ENCODE measurements around the gene DGCR2. TPM values are rescaled to one million over a fixed set of nuclear protein-coding genes. Genes with fewer than 3 reads are reported as not detected.

DGCR2 gene
- total and polyA plus RNA-seq, 2 experiments from 2014 or later = 18.5 to 83.0 TPM

DNA sequence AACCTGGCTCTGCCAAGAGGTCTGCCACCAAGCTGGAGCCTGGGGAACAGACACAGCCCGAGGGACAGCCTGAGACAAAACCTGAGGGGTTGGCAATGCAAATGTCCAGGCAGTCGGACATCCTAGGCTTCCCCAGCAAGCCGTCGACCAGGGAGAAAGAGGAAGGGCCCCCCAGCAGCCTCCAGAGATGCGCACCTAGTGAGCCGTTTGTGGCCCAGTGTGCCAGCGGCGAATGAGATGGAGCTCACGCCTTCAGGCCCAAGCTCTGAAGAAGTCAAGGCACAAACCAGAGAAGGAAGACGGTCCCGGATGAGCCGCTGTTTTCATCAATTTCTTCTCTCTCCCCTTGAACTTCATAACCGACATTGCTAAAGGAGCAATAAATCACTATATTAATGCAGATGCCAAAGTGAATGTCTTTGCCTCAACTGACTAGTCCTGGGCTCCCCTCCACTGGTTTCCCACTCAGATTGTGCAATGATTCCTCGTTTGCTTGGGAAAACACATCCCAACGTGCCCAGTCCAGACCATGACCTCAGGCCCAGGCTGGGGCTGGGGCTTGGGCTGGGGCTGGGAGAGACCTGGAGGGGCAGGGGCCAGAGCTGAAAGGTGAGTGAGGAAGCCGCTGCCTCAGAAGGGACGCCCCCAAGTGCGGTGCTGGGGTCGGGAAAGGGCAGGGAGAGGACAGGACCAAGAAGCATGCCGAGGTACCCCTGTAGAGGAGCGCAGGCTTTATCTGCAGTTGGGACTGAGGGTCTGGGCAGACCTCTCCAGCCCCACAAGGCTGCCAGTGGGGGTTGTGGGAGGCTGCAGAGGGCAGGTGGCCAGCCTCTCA, 3.5 kb upstream of the DGCR2 start:
- no peaks in the 10 kb centered on the region for H3K9me3 Mint-ChIP-seq
- Histone ChIP-seq H3K4me2 (no peak overlapping the region), H3K27me3 (ENCODE audit: insufficient read depth) (no peaks in the 10 kb centered on the region), H4K20me1 (replicated peaks; ENCODE audit: insufficient read depth) (peaks cover 9% of the 10 kb centered on the region), H3K9me2 (ENCODE audit: insufficient read depth) (no peaks in the 10 kb centered on the region), H3F3A (replicated peaks; ENCODE audit: low read depth) (peaks cover 4% of the 10 kb centered on the region; the same call in 1 of the 2 replicates), H3K79me2 (replicated peaks; ENCODE audit: insufficient read depth) (peaks cover 11% of the 10 kb centered on the region), H3K4me1 (ENCODE audit: insufficient read depth) (peaks cover 14% of the 10 kb centered on the region), H3K36me3 (ENCODE audit: insufficient read depth) (no peaks in the 10 kb centered on the region), H3K4me3 (no peak overlapping the region), H2AFZ (no peak overlapping the region), H3K27ac (ENCODE audit: low read depth) (no peak overlapping the region)
- no peak overlapping the region for H3K4me3 Mint-ChIP-seq
- no peaks in the 10 kb centered on the region; the same call in 2 of the 3 replicates for H3K36me3 Mint-ChIP-seq (ENCODE audit: low read depth)
- H3K4me1 Mint-ChIP-seq = peaks cover 19% of the 10 kb centered on the region
- TF ChIP-seq CREB1 (CRISPR knock-in tag; IDR thresholded peaks at IDR 0.05; ENCODE audit: low read depth) (no peak), JUNB (IDR thresholded peaks at IDR 0.05; ENCODE audit: unreplicated experiment) (no peak), ZNF331 (CRISPR knock-in tag; IDR thresholded peaks at IDR 0.05; ENCODE audit: low read depth) (no peak), NANOG (IDR thresholded peaks at IDR 0.05; ENCODE audit: borderline replicate concordance) (no peak), EZH2 (IDR thresholded peaks at IDR 0.05; ENCODE audit: low read depth, unreplicated experiment) (no peak), STAT1 (IDR thresholded peaks at IDR 0.05; ENCODE audit: unreplicated experiment) (no peak), EZH2phosphoT487 (IDR thresholded peaks at IDR 0.05; ENCODE audit: unreplicated experiment) (no peak), POLR2AphosphoS5 (IDR thresholded peaks at IDR 0.05; ENCODE audit: low read depth) (no peak), ZNF114 (CRISPR knock-in tag; IDR thresholded peaks at IDR 0.05) (no peak)
- TF ChIP-seq, protein P1, sequence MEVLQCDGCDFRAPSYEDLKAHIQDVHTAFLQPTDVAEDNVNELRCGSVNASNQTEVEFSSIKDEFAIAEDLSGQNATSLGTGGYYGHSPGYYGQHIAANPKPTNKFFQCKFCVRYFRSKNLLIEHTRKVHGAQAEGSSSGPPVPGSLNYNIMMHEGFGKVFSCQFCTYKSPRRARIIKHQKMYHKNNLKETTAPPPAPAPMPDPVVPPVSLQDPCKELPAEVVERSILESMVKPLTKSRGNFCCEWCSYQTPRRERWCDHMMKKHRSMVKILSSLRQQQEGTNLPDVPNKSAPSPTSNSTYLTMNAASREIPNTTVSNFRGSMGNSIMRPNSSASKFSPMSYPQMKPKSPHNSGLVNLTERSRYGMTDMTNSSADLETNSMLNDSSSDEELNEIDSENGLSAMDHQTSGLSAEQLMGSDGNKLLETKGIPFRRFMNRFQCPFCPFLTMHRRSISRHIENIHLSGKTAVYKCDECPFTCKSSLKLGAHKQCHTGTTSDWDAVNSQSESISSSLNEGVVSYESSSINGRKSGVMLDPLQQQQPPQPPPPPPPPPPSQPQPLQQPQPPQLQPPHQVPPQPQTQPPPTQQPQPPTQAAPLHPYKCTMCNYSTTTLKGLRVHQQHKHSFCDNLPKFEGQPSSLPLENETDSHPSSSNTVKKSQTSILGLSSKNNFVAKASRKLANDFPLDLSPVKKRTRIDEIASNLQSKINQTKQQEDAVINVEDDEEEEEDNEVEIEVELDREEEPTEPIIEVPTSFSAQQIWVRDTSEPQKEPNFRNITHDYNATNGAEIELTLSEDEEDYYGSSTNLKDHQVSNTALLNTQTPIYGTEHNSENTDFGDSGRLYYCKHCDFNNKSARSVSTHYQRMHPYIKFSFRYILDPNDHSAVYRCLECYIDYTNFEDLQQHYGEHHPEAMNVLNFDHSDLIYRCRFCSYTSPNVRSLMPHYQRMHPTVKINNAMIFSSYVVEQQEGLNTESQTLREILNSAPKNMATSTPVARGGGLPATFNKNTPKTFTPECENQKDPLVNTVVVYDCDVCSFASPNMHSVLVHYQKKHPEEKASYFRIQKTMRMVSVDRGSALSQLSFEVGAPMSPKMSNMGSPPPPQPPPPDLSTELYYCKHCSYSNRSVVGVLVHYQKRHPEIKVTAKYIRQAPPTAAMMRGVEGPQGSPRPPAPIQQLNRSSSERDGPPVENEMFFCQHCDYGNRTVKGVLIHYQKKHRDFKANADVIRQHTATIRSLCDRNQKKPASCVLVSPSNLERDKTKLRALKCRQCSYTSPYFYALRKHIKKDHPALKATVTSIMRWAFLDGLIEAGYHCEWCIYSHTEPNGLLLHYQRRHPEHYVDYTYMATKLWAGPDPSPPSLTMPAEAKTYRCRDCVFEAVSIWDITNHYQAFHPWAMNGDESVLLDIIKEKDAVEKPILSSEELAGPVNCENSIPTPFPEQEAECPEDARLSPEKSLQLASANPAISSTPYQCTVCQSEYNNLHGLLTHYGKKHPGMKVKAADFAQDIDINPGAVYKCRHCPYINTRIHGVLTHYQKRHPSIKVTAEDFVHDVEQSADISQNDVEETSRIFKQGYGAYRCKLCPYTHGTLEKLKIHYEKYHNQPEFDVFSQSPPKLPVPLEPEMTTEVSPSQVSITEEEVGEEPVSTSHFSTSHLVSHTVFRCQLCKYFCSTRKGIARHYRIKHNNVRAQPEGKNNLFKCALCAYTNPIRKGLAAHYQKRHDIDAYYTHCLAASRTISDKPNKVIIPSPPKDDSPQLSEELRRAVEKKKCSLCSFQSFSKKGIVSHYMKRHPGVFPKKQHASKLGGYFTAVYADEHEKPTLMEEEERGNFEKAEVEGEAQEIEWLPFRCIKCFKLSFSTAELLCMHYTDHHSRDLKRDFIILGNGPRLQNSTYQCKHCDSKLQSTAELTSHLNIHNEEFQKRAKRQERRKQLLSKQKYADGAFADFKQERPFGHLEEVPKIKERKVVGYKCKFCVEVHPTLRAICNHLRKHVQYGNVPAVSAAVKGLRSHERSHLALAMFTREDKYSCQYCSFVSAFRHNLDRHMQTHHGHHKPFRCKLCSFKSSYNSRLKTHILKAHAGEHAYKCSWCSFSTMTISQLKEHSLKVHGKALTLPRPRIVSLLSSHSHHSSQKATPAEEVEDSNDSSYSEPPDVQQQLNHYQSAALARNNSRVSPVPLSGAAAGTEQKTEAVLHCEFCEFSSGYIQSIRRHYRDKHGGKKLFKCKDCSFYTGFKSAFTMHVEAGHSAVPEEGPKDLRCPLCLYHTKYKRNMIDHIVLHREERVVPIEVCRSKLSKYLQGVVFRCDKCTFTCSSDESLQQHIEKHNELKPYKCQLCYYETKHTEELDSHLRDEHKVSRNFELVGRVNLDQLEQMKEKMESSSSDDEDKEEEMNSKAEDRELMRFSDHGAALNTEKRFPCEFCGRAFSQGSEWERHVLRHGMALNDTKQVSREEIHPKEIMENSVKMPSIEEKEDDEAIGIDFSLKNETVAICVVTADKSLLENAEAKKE (CRISPR knock-in tag; IDR thresholded peaks at IDR 0.05) = no peak
- TF ChIP-seq, protein P2, sequence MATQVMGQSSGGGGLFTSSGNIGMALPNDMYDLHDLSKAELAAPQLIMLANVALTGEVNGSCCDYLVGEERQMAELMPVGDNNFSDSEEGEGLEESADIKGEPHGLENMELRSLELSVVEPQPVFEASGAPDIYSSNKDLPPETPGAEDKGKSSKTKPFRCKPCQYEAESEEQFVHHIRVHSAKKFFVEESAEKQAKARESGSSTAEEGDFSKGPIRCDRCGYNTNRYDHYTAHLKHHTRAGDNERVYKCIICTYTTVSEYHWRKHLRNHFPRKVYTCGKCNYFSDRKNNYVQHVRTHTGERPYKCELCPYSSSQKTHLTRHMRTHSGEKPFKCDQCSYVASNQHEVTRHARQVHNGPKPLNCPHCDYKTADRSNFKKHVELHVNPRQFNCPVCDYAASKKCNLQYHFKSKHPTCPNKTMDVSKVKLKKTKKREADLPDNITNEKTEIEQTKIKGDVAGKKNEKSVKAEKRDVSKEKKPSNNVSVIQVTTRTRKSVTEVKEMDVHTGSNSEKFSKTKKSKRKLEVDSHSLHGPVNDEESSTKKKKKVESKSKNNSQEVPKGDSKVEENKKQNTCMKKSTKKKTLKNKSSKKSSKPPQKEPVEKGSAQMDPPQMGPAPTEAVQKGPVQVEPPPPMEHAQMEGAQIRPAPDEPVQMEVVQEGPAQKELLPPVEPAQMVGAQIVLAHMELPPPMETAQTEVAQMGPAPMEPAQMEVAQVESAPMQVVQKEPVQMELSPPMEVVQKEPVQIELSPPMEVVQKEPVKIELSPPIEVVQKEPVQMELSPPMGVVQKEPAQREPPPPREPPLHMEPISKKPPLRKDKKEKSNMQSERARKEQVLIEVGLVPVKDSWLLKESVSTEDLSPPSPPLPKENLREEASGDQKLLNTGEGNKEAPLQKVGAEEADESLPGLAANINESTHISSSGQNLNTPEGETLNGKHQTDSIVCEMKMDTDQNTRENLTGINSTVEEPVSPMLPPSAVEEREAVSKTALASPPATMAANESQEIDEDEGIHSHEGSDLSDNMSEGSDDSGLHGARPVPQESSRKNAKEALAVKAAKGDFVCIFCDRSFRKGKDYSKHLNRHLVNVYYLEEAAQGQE (IDR thresholded peaks at IDR 0.05; ENCODE audit: unreplicated experiment) = no peak
- TF ChIP-seq, protein P3, sequence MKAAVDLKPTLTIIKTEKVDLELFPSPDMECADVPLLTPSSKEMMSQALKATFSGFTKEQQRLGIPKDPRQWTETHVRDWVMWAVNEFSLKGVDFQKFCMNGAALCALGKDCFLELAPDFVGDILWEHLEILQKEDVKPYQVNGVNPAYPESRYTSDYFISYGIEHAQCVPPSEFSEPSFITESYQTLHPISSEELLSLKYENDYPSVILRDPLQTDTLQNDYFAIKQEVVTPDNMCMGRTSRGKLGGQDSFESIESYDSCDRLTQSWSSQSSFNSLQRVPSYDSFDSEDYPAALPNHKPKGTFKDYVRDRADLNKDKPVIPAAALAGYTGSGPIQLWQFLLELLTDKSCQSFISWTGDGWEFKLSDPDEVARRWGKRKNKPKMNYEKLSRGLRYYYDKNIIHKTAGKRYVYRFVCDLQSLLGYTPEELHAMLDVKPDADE (IDR thresholded peaks at IDR 0.05) = no peak
- TF ChIP-seq, protein P4, sequence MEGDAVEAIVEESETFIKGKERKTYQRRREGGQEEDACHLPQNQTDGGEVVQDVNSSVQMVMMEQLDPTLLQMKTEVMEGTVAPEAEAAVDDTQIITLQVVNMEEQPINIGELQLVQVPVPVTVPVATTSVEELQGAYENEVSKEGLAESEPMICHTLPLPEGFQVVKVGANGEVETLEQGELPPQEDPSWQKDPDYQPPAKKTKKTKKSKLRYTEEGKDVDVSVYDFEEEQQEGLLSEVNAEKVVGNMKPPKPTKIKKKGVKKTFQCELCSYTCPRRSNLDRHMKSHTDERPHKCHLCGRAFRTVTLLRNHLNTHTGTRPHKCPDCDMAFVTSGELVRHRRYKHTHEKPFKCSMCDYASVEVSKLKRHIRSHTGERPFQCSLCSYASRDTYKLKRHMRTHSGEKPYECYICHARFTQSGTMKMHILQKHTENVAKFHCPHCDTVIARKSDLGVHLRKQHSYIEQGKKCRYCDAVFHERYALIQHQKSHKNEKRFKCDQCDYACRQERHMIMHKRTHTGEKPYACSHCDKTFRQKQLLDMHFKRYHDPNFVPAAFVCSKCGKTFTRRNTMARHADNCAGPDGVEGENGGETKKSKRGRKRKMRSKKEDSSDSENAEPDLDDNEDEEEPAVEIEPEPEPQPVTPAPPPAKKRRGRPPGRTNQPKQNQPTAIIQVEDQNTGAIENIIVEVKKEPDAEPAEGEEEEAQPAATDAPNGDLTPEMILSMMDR (conservative IDR thresholded peaks at IDR 0.05; ENCODE audit: low read depth in 2 of 2) = no peak
- ATAC-seq (no peak), DNase-seq (ENCODE audit: low spot score) (no peak)
- H3K27ac Mint-ChIP-seq = no peak overlapping the region
- peaks cover 24% of the 10 kb centered on the region for H3K27me3 Mint-ChIP-seq (ENCODE audit: insufficient read depth, low read depth, poor library complexity)

Measured in GM23338 (cell line).